ENCODE measurements around the gene GNRHR. TPM values are rescaled to one million over a fixed set of nuclear protein-coding genes. Genes with fewer than 3 reads are reported as not detected.

The GNRHR gene
- total RNA-seq, 1 donor from 2014 or later, result under 0.01 TPM

DNA sequence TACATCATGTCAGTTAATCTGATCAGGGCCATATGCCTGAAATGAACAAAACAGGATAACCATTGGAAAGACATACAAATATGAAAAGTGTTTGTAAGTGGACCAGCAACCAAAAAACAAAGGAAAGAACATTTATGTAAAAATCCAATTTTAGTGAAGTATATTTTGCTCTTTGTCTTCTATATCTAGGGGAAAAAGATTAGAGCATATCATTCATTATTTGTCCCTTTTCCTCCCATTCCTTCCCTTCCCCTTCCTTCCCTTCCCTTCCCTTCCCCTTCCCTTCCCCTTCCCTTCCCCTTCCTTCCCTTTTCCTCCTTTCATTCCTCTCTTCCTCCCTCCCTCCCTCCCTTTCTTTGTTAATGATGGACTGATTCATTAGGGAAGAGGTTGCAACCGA is 1.8 kb upstream of the GNRHR start:
- TF ChIP-seq, protein P1, sequence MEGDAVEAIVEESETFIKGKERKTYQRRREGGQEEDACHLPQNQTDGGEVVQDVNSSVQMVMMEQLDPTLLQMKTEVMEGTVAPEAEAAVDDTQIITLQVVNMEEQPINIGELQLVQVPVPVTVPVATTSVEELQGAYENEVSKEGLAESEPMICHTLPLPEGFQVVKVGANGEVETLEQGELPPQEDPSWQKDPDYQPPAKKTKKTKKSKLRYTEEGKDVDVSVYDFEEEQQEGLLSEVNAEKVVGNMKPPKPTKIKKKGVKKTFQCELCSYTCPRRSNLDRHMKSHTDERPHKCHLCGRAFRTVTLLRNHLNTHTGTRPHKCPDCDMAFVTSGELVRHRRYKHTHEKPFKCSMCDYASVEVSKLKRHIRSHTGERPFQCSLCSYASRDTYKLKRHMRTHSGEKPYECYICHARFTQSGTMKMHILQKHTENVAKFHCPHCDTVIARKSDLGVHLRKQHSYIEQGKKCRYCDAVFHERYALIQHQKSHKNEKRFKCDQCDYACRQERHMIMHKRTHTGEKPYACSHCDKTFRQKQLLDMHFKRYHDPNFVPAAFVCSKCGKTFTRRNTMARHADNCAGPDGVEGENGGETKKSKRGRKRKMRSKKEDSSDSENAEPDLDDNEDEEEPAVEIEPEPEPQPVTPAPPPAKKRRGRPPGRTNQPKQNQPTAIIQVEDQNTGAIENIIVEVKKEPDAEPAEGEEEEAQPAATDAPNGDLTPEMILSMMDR (IDR thresholded peaks at IDR 0.05; ENCODE audit: insufficient read depth, low read length, severe bottlenecking), result no peak
- H3K36me3 ChIP-seq (ENCODE audit: control insufficient read depth, insufficient read depth, low read length), result no peaks in the 10 kb centered on the region
- no peak overlapping the region for H3K4me3 ChIP-seq (ENCODE audit: low read depth, low read length)
- DNase-seq (ENCODE audit: low read depth), result no peak
- FAIRE-seq, result no peak
- H3K27me3 ChIP-seq (ENCODE audit: control insufficient read depth, insufficient read depth, low read length), result no peaks in the 10 kb centered on the region

DNA sequence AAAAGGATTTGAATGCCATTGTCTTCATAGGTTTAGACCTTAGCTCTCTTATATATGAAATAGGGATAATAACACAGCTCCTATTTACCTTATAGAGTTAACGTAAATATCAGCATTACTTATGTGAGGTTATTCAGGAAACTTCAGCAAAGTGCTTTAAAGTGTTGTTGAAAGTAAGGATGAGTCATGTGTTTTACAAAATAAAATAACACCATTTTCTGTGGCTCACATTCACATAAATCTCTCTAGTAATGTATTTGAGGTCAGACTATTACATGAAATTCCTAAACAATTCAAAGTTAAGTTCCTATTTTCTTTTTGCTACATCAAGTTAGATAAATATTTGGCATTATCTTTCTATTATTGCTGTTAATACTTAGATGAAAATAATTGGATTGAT is 2.9 kb downstream of the GNRHR start:
- no peak for FAIRE-seq
- Histone ChIP-seq H3K36me3 (ENCODE audit: control insufficient read depth, insufficient read depth, low read length) (no peaks in the 10 kb centered on the region), H3K27me3 (ENCODE audit: control insufficient read depth, insufficient read depth, low read length) (no peaks in the 10 kb centered on the region), H3K4me3 (ENCODE audit: low read depth, low read length) (no peak overlapping the region)
- peak; percentile 32 for DNase-seq (ENCODE audit: low read depth)
- TF ChIP-seq, protein P1 (IDR thresholded peaks at IDR 0.05; ENCODE audit: insufficient read depth, low read length, severe bottlenecking), result no peak

DNA sequence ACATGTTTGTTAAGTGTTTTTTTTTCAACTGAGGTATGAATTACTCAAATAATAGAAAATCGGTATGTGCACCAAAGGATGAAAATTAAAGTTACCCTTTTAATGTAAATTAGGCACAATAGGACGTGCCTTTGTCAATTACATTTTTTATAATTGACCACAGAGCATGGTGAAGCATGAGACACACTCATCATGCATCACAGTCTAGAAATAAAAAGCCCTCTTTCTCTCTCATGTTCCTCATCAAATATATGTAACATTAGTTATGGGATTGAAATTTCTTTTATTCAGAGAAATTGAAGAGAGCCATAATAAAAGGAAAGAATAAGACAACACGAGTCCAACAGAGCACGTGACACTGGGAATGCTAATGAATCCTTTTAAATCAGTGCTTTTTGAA is 3.5 kb downstream of the GNRHR start:
- FAIRE-seq, result no peak
- DNase-seq (ENCODE audit: low read depth), result peak; percentile 43
- TF ChIP-seq, protein P1 (IDR thresholded peaks at IDR 0.05; ENCODE audit: insufficient read depth, low read length, severe bottlenecking), result no peak
- H3K4me3 ChIP-seq (ENCODE audit: low read depth, low read length), result no peak overlapping the region
- no peaks in the 10 kb centered on the region for H3K27me3 ChIP-seq (ENCODE audit: control insufficient read depth, insufficient read depth, low read length)
- no peaks in the 10 kb centered on the region for H3K36me3 ChIP-seq (ENCODE audit: control insufficient read depth, insufficient read depth, low read length)

GRCh38 chr4:67749286-67749685 is 4.9 kb downstream of the GNRHR start:
- Histone ChIP-seq H3K27me3 (ENCODE audit: control insufficient read depth, insufficient read depth, low read length) (no peaks in the 10 kb centered on the region), H3K36me3 (ENCODE audit: control insufficient read depth, insufficient read depth, low read length) (no peaks in the 10 kb centered on the region), H3K4me3 (ENCODE audit: low read depth, low read length) (no peak overlapping the region)
- FAIRE-seq (no peak), DNase-seq (ENCODE audit: low read depth) (no peak)
- TF ChIP-seq, protein P1 (IDR thresholded peaks at IDR 0.05; ENCODE audit: insufficient read depth, low read length, severe bottlenecking), result no peak

DNA sequence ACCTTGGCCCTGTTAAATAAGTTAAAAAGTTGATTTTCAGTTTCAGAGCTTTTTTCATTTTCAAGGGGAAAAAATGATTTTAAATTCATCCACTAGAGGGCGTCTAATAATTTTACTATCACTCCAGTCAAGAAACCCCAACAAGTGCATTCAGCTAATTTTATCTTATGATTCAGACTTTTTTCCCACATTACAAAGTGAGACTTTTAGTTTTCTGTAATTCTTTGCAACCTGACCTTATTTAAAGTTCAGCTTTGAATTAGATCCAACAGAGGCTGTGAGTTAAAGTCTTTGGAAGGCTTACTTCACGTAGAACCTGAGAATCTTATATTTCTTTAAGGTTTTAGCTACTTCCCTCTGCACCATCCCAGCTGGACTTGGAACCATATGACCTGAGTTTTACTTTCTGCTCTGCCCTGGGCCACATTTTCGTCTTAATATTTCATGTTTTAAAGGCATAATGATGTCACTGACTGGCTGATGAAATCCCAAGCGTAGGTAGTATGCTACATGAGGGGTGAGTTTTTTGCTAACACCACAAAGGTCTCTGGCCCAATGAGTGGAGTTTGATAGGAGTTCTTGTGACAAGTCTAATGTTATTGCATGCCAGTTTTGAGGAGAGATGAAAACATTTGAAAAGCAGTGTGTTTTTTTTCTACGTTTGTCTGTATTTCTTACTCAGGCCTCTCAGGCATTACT is 7.2 kb downstream of the GNRHR start:
- FAIRE-seq (no peak), DNase-seq (ENCODE audit: low read depth) (peak; percentile 52)
- Histone ChIP-seq H3K27me3 (ENCODE audit: control insufficient read depth, insufficient read depth, low read length) (no peaks in the 10 kb centered on the region), H3K4me3 (ENCODE audit: low read depth, low read length) (no peak overlapping the region), H3K36me3 (ENCODE audit: control insufficient read depth, insufficient read depth, low read length) (no peaks in the 10 kb centered on the region)
- TF ChIP-seq, protein P1 (IDR thresholded peaks at IDR 0.05; ENCODE audit: insufficient read depth, low read length, severe bottlenecking), result peak; percentile 40
